ENCODE results near the gene ATPAF1.
"Not testable (repeated sequence)": the region's sequence is repeated elsewhere in the genome, so short reads cannot be mapped to it uniquely, and the experiment has no call there.

The ATPAF1 gene

GRCh38 chr1:46679789-46680573 lies 11.8 kb upstream of the ATPAF1 start:
- DNase-seq: no peak

GRCh38 chr1:46677339-46677738 lies 9.2 kb upstream of the ATPAF1 start:
- DNase-seq: no peak

GRCh38 chr1:46676531-46676930 lies 8.4 kb upstream of the ATPAF1 start:
- no peak for DNase-seq

GRCh38 chr1:46675549-46676314 lies 7.6 kb upstream of the ATPAF1 start:
- no peak for DNase-seq

GRCh38 chr1:46673749-46674182 lies 5.6 kb upstream of the ATPAF1 start:
- peak; percentile 64 for DNase-seq

- DNase-seq: no peak
Observed at GRCh38 chr1:46672696-46673095, 4.5 kb upstream of the ATPAF1 start.

- no peak for DNase-seq
Observed at GRCh38 chr1:46671554-46671953, 3.4 kb upstream of the ATPAF1 start, which contains the start of gene TEX38. Gene TEX38 (plus strand): TSS chr1:46671854. CDS start chr1:46671935, 81 bp downstream.

GRCh38 chr1:46670134-46670533 lies 2.0 kb upstream of the ATPAF1 start:
- DNase-seq: no peak

- DNase-seq: no peak
Observed at GRCh38 chr1:46665983-46666382, 2.2 kb downstream of the ATPAF1 start.

- DNase-seq: not testable (repeated sequence)
Observed at GRCh38 chr1:46662919-46663318, 5.2 kb downstream of the ATPAF1 start.

GRCh38 chr1:46660116-46660515 lies 8.0 kb downstream of the ATPAF1 start:
- not testable (repeated sequence) for DNase-seq

- DNase-seq: no peak
Observed at GRCh38 chr1:46659307-46659870, 8.8 kb downstream of the ATPAF1 start.

GRCh38 chr1:46657775-46658174 lies 10.4 kb downstream of the ATPAF1 start:
- DNase-seq: no peak

- no peak for DNase-seq
Observed at GRCh38 chr1:46656643-46657042, 11.5 kb downstream of the ATPAF1 start.

GRCh38 chr1:46655848-46656247 lies 12.3 kb downstream of the ATPAF1 start:
- no peak for DNase-seq

- DNase-seq: not testable (repeated sequence)
Observed at GRCh38 chr1:46654698-46655097, 13.5 kb downstream of the ATPAF1 start.

GRCh38 chr1:46654012-46654411 lies 14.2 kb downstream of the ATPAF1 start:
- DNase-seq: no peak

- peak; percentile 8 for DNase-seq
Observed at GRCh38 chr1:46653405-46653958, 14.7 kb downstream of the ATPAF1 start.

- DNase-seq: no peak
Observed at GRCh38 chr1:46652321-46653100, 15.7 kb downstream of the ATPAF1 start.

- not testable (repeated sequence) for DNase-seq
Observed at GRCh38 chr1:46651152-46651551, 17.0 kb downstream of the ATPAF1 start.

- no peak for DNase-seq
Observed at GRCh38 chr1:46650491-46650890, 17.7 kb downstream of the ATPAF1 start.

- no peak for DNase-seq
Observed at GRCh38 chr1:46649764-46650163, 18.4 kb downstream of the ATPAF1 start.

GRCh38 chr1:46647611-46648010 lies 20.6 kb downstream of the ATPAF1 start:
- DNase-seq: no peak

All from fibroblast of skin of right biceps (primary cell).